ENCODE data around the gene CCDC93.
"Not testable (repeated sequence)": the region's sequence is repeated elsewhere in the genome, so short reads cannot be mapped to it uniquely, and the experiment has no call there.

The CCDC93 gene

DNA sequence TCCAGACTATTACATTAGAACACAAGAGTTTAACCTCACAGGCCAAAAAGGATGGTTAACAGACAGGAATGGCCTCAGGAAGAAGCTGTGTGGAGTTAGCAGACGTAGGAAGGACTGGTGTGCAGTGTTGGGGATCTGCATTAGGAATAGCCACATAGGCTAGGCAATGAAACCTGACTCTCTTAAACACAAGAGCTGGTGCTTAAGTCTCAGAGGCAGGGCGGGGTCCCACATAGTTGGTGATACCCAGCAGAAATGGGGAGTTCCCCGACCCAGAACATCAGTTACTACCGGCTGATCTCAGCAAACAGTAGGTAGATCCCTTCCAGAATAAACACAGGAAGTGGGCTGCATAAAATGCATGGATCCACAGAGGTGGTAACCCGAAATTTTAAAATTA lies 64.1 kb downstream of the CCDC93 start:
- DNase-seq = no peak

DNA sequence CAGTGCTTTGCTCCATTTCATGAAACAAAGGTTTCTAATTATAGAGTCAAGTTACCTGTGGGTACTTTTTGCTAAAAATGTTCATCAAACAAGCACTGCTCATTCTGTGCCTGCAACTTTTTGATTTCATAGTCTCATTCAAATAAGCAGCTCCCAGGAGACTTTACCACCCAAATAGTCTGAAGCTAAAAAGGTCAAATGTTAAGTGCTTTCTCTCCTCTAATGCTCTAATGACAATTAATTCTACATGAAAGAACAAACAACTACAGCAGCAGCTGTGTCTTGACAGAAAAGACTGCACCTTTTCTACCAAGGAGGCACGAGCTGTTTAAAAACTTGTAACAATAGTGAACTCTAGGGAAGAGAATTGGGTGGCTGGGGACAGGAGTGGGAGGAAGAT lies 65.3 kb downstream of the CCDC93 start:
- DNase-seq = no peak

DNA sequence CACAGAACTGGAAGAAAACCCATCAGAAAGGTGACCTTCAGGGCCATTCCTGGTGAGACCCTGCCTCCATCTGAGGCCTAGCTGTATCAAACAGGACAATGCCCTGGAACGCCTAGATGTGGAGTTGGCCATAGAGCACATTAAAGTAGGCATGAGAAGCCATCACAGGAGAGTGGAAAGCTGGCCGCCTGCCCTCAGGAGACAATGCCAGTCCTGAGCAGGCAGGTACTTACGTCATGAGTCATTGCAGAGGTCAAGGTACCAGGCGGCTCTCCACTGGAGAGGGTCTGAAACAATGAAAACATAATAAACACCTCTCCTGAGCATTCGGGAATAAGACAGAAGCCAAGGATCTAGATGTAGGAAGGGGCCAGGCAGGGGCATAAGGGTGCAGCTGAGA lies 68.6 kb downstream of the CCDC93 start:
- DNase-seq = no peak

DNA sequence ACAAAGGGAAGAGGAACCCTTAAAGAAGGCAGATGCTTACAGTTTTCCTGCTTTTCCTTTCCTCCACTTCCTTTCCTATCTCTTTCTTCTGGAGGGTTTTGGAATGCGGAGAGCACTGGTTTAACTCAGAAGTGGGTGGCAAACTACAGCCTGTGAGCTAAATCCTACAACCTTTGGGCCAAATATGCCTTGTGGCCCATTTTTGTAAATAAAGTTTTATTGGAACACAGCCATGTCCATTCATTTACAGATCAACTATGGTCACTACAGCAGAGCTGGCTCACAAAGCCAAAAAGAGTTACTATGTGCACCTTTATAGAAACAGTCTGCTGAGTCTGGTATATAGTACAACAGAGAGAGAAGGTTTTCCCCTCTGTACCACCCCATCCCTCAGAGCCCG lies 69.1 kb downstream of the CCDC93 start:
- DNase-seq = no peak

DNA sequence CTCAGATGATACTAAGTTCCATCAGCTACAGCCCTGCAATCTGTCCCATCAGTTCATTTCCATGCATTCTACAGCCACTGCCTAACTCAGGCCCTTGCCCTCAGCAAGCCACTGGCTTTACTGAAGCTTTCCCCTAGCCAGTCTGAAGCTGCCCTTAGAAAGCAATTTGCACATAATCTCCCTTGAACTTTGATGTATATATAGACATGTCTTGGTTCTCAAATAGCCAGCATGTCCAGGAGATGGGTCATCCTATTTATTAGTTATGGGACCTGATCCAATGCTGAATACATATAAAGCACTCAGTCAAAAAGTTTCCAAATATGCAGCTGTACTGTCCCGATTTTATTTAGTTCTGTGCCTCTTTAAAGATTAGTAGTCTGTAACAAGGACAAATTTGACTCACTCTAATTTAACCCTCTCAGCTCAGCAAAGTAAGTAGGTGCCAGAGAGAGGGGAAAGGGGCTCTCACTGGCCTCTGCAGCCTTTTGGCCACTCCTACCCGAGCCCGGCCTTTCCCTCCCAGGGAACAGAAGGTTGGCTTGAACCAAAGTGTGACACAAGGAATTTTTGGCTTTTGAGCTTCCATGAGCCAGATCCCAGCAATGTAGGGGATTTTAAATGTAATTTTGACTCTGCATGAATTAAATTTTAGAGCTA lies 70.7 kb downstream of the CCDC93 start:
- no peak for DNase-seq

DNA sequence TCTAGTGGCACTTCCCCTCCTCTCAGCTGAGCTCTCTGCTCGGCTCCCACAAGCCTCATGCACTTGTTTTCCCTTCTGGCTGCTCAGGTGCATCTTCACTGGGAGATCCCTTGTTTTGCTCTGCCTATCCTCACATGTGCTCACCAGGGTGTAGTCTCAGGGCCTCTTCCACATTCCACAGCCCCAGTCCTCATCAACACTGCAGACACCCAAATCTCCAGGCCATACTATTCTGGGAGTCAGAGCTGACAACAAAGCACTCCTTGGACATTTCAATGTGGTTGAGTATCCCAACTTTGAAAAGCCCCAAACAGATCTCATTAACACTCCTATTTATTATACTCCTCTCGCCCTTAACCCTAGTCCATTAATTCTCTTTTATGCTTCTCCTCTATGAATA lies 71.3 kb downstream of the CCDC93 start:
- no peak for DNase-seq

DNA sequence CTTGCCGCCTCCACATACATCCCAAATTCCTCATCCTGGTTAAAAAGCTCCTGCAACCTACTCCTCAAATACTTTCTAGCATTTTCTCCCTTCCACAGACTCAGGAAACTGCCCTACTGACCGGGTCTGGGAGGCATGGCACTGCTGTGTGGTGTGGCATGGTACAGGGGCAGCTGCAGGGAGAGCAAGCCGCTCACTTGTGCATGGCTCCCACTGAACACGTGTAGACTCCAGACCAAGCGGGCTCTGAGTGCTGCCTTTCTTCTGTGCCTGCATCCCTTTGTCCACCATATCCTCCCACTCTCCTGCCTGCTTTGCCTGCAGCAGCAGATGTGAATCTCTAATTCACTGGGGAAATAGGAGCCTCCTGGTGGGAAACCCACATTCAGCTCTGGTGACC lies 72.2 kb downstream of the CCDC93 start:
- no peak for DNase-seq

DNA sequence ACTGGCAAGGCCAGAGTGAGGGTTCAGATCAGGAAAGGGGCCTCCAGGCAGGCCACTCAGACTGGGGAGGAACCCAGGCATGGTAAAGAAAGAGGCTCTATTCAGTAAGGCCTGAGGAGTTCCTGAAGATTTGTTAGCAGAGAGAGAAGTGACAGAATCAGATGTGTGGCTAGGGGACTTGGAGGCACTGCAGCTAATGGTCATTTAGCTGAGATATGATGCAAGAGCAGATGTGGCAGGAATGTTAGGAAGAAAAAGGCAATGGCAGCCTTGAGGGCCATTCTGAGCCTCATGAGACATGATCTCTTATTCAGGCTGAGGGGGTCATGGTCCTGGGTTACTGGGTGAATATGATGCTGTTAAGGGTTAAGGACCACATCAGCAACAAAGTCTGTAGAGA lies 73.4 kb downstream of the CCDC93 start:
- DNase-seq = no peak

DNA sequence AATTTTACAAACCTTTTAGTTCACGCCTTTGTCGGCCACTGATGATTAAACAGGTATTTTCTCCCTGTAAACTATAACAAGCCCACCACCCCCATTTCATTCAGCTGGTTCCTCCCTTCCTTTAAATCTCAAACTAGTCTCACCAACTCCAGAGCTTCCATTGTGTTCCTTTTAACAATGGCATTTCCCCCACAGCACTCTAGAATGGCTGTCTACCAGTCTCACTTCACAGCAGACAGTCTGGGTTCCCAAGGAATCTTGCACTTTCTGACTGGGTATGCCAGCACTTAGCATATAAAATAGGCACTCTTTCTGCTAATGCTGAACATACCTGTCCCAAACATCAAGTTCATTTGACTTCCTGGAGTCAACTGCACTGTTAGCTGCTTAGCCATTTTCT lies 75.3 kb downstream of the CCDC93 start:
- no peak for DNase-seq

DNA sequence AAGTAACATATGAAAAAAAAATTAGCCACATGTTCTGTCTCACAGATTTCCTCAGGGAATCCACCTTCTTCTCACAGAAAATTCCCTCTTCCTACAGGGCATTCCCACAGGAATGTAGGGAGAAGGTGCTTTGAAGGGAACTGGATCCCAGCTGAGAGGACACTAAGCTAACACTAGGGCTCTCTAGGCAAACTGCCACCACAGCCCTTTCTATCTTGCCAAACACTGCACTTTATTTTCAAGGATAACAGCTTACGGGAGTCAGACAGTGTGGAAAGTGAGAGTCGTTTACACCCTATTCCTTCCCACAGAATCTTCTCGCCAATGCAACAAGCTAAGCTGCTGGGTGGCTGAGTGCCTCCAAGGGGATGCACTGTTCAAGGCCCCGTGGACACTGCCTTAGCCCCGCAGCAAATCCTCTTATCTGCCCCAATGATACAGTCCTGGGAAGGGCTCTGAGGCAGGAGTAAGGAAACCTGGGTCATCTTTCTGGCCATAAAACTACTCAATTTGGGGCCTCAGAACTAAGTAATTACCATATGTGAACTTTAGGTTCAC lies 76.9 kb downstream of the CCDC93 start:
- no peak for DNase-seq

DNA sequence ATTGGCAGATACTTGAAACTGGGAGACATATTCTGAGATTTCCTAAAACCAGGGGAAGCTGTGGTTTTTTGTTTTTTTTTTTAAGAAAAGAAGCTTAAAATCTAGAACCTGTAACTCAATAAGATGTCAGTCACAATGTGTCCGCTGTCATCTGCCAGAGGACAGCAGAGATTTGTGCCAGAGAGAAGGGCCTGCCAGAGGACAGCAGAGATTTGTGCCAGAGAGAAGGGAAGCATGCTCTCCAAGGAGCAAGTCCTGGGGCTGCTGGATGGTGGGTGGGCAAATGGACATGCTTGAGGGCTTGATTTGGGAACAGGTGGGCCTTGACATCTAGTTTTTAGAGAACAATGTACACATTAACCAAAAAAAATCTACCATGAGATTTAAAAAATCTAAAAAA lies 77.9 kb downstream of the CCDC93 start:
- DNase-seq = no peak

DNA sequence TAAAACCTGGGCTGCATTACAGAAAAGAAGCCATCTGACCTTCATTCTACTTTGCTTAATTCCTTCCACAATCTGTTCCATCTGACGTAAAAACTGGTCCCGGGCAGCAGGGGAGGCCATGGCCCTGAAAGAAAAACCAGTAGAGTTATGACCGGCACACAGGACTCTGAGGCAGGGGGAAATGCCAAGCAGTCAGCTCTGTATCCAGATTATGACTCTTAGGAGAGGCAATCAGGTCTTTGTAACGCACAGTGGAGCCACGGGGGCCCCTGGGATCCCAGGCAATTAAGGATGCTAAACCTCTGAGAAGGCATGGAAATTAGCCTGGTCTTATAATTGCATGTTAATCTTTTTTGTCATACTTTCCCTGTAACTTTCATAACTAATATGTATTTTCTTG lies 78.4 kb downstream of the CCDC93 start:
- no peak for DNase-seq

DNA sequence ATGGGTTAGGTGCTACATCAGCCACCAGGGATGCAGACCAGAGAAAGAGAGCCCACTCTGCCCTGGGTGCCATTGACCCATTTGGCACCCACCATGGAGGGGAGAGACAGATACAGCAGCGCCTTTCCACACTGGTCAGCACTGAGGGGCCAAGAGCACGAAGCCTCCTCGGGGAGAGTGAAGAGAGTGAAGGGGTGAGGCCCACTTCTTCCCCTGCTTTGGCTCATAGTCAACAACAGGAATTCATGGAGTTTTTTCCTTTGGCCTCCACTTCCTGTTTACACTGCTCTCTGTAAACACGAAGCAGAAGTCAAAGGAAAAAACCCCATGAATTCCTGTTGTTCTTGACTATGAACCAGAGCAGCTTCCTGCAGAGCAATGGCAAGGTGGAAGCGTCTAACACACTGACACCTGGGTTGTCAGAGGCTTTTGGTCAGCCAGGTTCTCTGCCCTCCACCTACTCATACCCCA lies 80.0 kb downstream of the CCDC93 start:
- no peak for DNase-seq

DNA sequence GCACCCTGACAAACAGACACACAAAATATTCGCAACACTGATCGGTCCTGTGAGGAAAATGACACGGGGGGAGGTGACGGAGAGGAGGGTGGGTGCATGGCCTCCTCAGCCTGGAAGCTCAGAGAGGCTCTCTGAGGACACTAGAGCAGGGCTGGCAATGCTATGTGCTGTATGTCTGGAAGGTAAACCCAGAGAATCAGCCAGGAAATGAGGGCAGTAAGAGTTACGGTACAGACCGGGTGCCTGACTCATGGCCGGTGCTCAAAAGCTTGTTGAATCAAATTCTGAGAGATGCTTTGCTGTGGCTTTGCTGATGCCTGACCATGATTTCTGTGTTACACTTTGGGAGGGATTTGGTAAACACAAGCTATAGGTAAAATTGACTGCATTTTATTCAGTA lies 81.9 kb downstream of the CCDC93 start:
- no peak for DNase-seq

DNA sequence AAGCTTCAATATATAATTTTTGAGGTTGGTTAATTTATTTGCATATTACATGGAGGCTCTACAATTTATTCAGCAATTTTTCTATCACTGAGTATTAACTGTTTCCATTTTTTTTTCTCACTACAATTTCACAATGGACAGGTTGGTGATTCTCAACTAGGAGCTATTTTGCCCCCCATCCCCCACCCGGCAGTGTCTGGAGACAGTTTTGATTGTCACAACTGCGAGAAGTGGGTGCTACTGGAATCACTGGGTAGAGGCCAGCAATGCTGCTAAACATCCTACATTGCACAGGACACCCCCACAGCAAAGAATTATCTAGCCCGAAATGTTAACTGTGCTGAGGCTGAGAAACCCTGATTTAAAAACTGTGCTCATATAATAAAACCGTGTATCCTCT lies 82.6 kb downstream of the CCDC93 start:
- DNase-seq = no peak

DNA sequence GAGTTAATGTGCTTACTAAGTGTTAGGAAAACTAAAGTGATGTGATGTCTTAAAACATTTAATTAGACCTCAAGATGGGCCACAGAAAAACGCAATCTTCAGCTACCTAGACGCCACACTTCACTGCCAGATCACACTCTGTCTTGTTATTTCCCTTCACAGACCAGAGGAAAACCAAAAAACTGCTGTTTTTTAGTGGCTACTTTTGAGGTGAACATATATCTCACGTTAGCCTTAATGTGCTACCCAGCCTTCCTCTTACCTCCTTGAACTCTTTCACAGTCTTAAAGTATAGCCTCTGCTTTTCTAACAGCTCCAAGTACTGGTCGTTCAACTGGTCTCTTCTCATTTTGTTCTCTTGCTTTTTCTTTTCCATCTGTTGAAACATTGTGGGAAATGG lies 83.1 kb downstream of the CCDC93 start:
- DNase-seq = no peak

DNA sequence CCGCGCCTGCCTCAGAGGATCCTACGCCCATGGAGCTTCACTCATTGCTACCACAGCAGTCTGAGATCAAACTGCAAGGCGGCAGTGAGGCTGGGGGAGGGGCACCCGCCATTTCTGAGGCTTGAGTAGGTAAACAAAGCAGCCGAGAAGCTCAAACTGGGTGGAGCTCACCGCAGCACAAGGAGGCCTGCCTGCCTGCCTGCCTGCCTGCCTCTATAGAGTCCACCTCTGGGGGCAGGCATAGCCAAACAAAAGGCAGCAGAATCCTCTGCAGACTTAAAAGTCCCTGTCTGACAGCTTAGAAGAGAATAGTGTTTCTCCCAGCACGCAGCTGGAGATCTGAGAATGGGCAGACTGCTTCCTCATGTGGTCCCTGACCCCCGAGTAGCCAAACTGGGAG lies 90.4 kb downstream of the CCDC93 start:
- not testable (repeated sequence) for DNase-seq

DNA sequence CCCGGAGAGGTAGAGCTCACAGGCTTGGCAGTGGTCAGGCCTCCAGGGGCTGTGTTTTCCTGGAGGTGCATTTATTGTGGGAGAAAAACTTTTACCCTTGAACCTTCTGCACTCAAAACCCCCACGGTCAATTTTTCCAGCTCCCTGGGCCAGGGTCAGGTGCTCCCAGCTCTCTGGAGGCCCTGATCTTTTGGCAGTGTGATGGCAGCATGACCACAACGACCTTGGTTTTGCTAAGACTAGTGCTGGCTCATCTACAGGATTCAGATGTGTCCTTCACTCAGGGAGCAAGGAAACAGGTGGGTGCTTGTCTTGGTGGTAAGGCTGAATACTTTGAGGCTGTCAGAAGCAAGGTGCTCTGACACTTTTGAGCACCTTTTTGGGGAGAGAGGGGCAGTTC lies 92.3 kb downstream of the CCDC93 start:
- DNase-seq = no peak

DNA sequence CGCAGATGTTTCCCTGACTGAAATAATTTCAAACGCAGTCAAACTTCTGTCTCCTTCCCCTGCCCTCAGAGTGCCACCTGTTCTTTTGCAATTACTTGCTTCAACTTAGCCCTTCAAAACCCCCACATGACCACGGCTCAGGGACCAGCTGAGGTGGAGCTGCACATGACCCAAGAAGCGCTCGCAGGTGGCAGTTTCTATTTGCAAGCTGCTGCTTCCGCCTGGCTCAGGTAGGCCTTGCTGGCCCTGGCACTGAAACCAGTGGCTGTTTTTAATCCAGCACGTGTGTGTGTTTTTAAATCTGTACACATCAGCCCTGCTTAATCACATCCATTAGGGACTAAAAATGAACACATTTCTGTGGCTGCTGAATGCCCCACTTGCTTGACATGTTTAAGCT lies 95.3 kb downstream of the CCDC93 start:
- DNase-seq = no peak

DNA sequence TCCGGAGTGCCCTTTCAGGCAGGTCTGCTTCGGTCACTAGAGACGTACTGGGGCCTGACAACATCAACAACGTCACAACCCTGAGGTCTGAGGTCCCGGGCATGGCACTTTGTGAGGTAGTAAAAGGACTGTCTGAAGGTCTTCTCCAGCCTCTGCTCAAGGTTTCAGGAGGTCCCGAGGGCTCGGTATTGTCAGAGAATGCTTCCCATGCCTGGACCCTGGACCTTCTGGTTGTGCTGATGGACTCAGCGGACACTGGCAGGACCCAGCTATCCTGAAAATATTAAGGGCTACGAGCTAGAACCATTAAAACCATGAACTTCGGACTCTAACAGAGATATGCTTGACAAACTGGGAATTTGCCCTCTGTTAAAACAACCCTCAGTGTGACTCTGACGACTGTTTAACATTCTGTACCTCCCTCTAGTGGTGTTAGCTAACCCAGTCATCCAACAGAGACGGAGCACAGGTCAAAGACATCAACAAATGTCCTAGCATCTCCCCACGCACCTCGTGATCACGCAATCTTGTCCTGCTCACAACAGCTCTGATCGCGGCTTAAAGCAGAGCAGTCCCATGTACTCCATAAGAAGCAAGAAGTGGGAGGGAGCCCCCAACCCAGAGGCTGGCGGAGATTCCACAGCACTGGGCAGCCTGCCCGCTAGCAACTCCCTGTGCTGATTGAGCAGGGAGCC lies 96.5 kb downstream of the CCDC93 start:
- no peak for DNase-seq

DNA sequence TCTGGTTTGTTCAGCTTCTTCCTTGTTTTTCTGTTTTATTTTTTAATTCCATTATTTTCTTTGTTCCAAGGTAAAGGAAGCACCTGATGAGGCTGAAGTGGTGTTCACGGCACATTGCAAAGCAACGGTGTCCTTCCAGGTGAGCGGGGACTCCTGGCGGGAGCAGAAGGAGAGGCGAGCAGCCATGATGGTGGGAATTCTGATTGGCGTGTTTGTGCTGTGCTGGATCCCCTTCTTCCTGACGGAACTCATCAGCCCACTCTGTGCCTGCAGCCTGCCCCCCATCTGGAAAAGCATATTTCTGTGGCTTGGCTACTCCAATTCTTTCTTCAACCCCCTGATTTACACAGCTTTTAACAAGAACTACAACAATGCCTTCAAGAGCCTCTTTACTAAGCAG lies 110.9 kb downstream of the CCDC93 start:
- DNase-seq = no peak

DNA sequence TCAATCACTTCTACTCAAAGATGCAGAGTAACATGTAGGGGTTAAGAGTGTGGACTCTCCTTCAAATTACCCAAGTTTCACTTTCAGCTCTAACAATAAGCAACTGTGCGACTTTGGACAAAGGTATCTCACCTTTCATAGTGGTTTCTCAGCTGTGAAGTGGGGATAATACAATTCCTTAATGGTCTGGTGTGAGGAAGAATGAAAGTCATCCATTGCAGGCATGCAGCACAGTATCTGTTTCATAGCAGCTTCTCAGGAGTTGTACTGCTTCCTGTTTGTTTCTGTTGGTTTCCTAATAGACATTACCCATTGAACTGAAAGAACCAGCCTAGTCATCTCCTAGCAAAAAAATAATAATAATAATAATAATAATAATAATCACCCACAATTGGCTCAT lies 125.0 kb downstream of the CCDC93 start:
- no peak for DNase-seq

DNA sequence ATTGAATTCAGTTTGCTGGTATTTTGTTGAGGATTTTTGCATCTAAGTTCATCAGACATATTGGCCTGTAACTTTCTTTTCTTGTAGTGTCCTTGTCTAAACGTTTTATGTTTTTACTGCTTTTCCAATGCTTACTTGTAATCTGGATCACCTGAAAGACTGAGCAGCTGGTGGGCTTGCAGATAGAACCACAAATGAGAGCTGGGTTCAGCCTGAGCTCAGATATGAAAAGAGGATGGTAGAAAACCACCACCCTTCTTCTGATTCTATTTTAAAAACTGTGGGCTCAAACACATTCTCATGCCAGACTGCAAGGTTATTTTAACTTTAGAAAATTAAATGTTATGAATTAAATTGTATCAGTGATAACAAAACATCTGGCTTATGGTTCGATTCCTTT lies 128.6 kb downstream of the CCDC93 start:
- DNase-seq = no peak

DNA sequence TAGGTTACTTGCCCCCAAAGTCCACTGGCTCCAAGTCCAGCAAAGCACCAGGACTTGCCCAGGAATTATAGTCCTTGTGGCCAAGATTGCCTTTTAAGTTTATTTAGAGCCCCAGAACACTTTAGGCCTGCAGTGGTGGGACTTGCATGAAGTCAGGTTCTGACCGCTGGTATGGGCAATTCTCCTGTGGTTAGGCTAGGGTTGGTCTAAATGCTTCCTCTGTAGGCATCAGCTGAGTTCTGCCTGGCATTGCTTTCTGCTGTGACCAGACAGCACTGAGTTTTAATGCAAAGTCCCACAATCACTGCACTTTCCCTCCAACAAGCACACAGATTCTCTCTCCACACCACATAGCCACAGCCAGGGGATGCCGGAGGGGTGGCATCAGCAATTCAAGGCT lies 134.9 kb downstream of the CCDC93 start:
- DNase-seq = no peak

DNA sequence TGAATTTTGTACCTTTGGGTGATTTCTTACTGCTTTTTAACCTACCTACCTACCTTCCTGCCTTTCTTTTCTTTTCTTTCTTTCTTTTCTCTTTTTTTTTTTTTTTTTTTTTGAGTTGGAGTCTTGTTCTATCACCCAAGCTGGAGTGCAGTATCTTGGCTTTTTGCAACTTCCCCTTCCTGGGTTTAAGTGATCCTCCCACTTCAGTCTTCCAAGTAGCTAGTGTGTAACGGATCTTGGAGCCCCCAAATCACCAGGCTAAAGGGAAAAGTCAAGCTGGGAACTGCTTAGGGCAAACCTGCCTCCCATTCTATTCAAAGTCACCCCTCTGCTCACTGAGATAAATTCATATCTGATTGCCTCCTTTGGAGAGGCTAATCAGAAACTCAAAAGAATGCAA lies 138.1 kb downstream of the CCDC93 start:
- DNase-seq = no peak

Data from central memory CD4-positive, alpha-beta T cell (primary cell).